GM19467 (cell line): ENCODE measurements around the gene ENPP3.

ENCODE experiments used
- ATAC-seq: cut with Tn5 transposase; IDR thresholded peaks from one replicate; pipeline ENCODE4 v1.9.1; 2021; ENCODE audit warnings: mild to moderate bottlenecking, moderate library complexity; ENCODE audit not compliant: unreplicated experiment

The ENPP3 gene

DNA sequence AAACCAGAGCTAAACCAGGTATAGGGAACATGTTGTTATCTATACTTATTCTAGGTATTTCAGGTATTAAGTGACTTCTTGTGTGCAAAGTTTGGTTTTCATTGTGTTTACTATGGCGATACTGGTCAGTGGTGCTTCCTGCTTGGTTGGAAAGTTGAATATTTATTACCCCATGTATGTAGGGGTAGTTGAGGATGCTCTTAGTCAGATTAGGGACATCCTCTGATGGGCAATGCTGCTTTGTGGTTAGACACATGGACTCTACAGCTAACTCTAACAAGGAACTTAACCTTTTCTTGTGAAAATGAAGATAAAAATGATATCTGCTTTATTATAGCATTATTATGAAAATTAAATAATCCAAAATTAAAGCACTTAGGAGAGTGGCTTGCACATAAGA is 126.6 kb downstream of the ENPP3 start:
- ATAC-seq = no peak

- ATAC-seq = no peak
These were observed 127.2 kb downstream of the ENPP3 start for GRCh38 chr6:131764350-131764749.

GRCh38 chr6:131765081-131765803 is 128.1 kb downstream of the ENPP3 start:
- ATAC-seq = no peak

- ATAC-seq = no peak
These were observed 128.7 kb downstream of the ENPP3 start for GRCh38 chr6:131765804-131766135.

- no peak for ATAC-seq
These were observed 129.5 kb downstream of the ENPP3 start for GRCh38 chr6:131766631-131767030.

DNA sequence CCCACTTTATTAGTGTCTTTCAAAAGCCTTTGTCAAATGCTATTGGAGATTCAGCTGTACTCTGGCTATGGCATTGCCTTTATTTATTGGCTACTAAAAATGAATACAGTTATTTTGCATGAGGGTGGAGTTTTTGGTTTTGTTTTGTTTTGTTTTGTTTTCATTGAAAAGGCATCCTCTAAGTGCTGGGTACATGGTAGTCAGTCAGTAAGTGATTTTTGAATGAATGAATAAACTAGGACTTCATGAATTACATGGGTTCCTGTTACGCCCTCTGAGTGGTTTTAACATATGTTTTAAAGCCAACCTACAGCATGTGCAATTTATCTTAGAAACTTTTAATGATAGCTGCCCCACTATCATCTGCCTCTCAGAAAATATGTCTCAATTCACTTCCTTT is 131.9 kb downstream of the ENPP3 start:
- no peak for ATAC-seq

DNA sequence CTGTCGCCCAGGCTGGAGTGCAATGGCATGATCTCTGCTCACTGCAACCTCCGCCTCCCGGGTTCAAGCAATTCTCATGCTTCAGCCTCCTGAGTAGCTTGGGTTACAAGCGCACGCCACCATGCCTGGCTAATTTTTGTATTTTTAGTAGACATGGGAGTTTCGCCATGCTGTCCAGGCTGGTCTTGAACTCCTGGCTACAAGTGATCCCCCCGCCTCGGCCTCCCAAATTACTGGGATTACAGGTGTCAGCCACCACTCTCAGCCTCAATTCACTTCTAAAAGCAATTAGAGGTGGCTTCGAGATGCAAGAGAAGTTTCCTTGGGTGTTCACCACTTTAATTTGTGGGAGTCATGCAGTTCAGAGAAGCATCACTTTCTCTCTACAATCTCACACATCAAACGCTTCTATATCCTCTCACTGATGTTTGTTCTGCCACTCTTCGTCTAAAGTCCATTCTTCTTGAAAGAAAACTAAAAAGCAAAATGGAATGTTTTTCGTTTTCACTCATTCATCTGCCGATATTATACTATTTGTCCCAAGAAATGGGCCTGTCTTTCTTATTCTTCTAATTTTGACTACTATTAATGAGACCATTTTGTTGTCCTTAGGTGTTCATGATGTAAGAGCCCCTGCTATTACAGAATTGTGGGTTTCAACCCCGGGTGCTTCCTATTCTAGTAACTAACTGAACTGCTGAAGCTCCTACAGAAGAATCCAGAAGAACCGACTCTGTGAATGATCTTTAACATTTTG is 132.5 kb downstream of the ENPP3 start:
- no peak for ATAC-seq

- no peak for ATAC-seq
These were observed 133.7 kb downstream of the ENPP3 start for GRCh38 chr6:131770776-131771175.

GRCh38 chr6:131773284-131773950 is 136.3 kb downstream of the ENPP3 start:
- no peak for ATAC-seq

DNA sequence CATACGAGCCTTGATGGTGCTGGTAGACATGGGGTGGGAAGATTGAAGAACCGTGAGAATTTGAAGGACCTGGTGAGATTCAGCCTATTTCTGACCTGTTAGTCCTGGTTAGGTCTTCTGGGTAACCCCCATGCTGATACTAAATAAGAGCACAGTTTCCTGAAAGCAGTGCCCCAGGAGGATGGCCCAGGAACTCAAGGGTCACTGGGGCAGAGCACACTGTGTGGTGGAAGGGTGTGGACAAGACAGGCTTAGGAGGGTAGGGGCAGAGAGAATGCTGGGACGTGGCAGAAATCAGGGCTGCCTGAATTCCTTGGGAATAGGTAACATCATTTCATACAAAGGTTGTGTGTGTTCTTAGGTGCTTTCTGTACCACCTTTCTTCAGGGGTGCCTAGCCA is 138.8 kb downstream of the ENPP3 start:
- ATAC-seq = no peak

DNA sequence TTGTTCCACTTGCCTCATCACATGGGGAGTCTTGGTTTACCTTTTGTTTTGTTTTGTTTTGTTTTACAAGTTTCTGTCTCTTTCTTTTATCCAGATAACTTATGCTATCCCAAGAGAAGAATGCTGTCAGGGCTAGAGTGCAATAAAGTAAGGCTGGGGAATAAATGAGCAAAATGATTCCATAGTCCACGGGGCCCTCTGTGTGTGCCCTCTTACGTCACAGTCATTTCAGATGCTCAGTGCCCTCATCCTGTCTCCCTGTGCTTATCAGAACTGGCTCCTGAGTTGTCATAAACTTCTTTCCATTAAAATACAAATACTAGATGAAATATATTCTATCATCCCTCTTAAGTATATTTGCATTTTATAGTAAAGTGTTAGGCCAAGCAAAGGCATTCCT is 139.9 kb downstream of the ENPP3 start:
- no peak for ATAC-seq

DNA sequence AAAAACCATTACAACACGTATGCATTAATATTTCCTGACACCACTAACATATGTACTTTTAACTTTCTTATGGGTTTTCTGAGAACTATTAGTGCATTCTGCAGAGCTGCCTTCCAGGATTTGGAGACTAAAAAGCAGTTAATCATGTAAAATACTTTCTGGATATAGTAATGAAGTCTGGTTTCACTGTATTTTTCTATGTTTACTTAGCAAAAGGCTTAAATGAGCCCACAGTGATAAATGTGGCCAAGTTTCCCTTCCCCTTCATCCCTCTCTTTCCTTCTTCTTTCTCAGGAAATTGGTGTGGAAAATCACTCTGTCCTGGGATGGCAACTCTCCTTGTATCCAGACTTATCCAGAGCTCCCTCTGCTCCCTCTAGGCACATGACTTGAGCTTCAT is 141.1 kb downstream of the ENPP3 start:
- no peak for ATAC-seq

DNA sequence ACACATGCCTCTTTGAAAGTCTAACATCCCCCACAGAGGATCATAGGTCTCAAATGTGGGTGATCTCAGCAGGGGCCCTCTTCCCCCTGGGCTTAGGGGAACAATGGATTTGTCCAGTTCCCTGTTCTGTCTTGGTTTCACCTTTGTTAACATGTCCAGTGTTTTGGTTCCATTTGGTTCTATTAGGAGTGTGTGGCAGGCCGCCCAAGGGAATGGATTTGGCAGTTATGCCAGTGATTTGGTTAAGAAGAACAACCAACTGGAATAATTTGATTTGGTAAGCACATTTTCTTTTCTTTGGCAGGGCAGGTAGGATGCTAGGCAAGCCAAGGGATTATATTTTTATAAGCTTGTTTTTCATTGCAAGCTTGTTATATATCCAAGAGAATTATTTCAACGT is 142.2 kb downstream of the ENPP3 start:
- no peak for ATAC-seq

DNA sequence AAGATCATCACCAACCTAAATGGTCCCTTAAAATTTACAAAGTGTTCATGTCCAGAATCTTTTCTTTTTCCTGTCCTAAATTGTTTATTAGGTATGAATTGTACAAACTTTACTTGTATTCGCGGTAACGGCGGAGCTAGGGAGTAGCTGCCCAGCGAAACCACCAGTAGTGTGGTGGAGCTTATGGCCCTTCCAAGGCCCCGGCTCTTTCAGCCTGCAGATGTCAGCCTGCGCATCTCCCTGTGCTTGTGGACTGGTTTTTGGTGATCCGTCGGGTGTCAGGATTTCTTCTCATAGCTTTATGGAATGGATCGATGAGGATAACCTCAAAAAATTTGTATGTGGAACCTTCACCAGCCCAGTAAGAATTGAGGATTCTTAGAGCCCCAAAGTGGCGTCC is 143.5 kb downstream of the ENPP3 start:
- no peak for ATAC-seq

DNA sequence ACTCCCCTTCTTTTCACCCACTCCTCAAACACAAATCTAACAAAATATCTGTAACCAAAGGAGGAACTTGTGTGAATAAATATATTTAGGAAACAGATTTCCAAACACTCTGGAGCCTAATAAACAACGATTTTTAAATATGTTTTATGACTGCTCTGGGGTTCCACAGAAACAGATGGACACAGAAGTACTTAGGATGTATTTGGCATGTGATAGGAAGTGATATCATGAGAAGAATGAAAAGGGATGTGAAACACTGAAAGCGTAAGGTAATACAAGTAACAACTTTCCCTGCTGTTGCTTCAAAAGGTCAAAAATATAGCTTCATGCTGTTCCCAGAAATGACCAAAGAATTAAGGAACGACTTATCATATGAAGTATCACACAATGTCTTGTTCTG is 144.6 kb downstream of the ENPP3 start:
- no peak for ATAC-seq

- ATAC-seq = no peak
These were observed 145.7 kb downstream of the ENPP3 start for GRCh38 chr6:131782764-131783163.

GRCh38 chr6:131784561-131784960 is 147.5 kb downstream of the ENPP3 start:
- no peak for ATAC-seq

DNA sequence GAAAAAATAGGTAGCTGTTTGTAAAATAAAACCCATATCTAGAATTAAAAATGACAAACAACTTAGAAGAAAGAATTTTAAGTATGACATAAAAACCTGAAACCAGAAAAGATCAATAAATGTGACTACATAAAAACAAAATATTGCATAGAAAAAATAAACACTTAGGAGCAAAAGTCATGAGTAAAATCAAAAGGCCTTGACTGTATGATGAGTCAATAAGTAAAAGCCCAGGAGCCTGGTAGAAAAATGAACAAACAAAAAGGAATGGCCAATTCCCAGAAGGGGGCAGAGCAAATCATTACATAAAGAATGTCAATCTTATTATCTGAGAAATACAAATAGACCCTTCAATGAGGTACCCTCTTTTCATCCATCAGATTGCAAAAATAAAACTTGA is 150.0 kb downstream of the ENPP3 start:
- no peak for ATAC-seq

DNA sequence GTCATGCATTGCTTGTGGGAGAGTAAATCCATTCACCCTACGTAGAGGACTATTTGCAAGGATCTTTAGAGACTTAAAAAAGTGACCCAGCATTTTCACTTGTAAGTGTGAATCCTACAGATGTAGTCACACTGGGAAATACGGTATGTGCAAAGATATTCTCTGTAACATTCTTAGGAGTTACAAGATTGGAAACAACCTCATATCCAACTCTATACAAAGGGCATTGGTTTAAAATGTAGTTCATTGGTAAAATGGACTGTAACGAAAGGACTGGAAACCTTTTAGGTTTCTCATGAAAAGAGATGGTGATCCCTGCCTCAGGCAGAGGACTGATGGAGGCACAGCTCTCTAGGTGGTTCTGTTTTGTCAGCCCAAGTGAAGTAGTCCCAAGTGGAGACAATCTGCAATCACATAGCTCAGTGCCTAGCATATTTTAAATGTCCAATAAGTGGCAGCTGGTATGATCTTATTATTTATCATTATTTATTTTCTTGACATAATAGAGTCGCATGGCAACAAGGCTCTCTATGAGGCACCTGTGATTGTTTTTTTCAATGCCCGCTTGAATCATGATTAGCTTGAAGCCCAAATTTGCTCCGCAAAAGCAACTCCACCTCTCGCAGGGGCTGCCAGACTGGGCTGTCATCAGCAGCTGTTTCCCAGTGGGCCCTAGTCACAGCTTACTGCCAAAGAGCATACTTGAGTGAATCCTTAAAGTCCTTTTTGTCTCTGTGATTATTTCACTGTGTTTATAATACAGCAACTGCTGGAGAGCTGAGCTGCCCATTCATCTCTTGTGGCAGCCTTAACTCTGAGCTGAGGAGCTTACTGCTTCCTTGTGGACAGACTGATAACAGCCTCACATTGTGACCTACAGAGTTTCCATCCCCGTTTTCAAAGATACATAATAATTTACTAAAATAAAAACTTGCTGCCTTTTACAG is 150.9 kb downstream of the ENPP3 start:
- no peak for ATAC-seq

DNA sequence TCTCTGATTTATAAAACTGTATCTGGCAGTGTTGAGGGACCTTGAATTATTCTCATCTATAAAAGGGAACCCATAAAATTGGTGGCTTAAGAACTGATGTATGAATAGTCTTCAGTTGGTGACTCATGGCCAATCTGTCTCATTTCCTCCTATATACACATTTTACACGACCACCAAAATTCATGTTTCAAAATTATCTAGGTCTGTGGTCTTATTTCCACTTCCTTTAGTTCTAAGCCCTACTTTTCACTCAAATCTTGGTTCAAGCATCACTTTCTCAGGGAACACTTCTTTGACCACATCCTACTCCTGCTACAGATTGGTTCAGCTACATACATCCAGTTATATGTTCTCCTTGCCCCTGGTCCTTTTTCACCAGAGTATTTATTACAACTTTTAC is 152.1 kb downstream of the ENPP3 start:
- no peak for ATAC-seq

- no peak for ATAC-seq
These were observed 154.4 kb downstream of the ENPP3 start for GRCh38 chr6:131791476-131791875.
